H1 (cell line): ENCODE data around the gene TADA3. TPM values are rescaled to one million over a fixed set of nuclear protein-coding genes. Genes with fewer than 3 reads are reported as not detected.
A peak's percentile ranks its signal among the peaks of the same experiment; 100 is the strongest.

Experiments
- ATF2 ChIP-seq: IDR thresholded peaks from 2 replicates; pipeline ENCODE4 v1.6.1; 2012; ENCODE audit warnings: low read length, inconsistent platforms
- CEBPB ChIP-seq: IDR thresholded peaks from 2 replicates; pipeline ENCODE4 v1.6.1; 2012; ENCODE audit warnings: low read depth, low read length
- EP300 ChIP-seq, 2 experiments: IDR thresholded peaks; 1 replicate in 1 of 2; 2 replicates in 1 of 2; pipeline ENCODE4 v1.6.1; 2011 to 2012; ENCODE audit warnings: low read depth in 2 of 2, low read length in 2 of 2, mild to moderate bottlenecking in 2 of 2, borderline replicate concordance in 1 of 2, inconsistent platforms in 1 of 2, moderate library complexity in 1 of 2
- KDM4A ChIP-seq: IDR thresholded peaks from one replicate; pipeline ENCODE4 v1.7.1; 2012; ENCODE audit warnings: low read depth, mild to moderate bottlenecking, moderate library complexity, low read length, inconsistent platforms; ENCODE audit not compliant: severe bottlenecking
- MAFK ChIP-seq: IDR thresholded peaks from 2 replicates; pipeline ENCODE4 v1.6.1; 2012; ENCODE audit warnings: low read depth, mild to moderate bottlenecking, improper control_type of control experiment, low read length
- RAD21 ChIP-seq, 2 experiments: IDR thresholded peaks in 1 of 2; conservative IDR thresholded peaks in 1 of 2; 2 replicates each; pipeline ENCODE4 v1.6.1; 2011; ENCODE audit warnings: low read depth in 2 of 2, low read length in 2 of 2, improper control_type of control experiment in 1 of 2, inconsistent platforms in 1 of 2, mild to moderate bottlenecking in 1 of 2, moderate library complexity in 1 of 2
- TCF12 ChIP-seq: IDR thresholded peaks from 2 replicates; pipeline ENCODE4 v1.6.1; 2011; ENCODE audit warnings: low read depth, mild to moderate bottlenecking, low read length
- polyA plus RNA-seq, 7 experiments: library from polyadenylated mRNA; depleted of rRNA in 3 of 7; stranded (reverse) in 5 of 7; unstranded in 2 of 7; fragments of >200 nt in 5 of 7; fragments of 200-250 nt in 2 of 7; gene quantifications; 1 replicate in 5 of 7; 2 replicates in 1 of 7; 4 replicates in 1 of 7; pipeline versions ENCODE4 v1.2.1 to v1.2.3, GENCODE V29; 2011 to 2013; ENCODE audit warnings: missing spikeins in 2 of 7, mixed read lengths in 2 of 7
- total RNA-seq: library from RNA; stranded (reverse); fragmentation: NEBNext Ultra II Directional; extraction: Animal tissue kit (Norgen Biotek cat#: 25700); gene quantifications from 2 replicates; pipeline ENCODE4 v1.2.1, GENCODE V29; 2021

The TADA3 gene
- total and polyA plus RNA-seq, 2 of the 8 experiments (the other 6 are each of a cell fraction or from before 2014, with no cell fraction given) = 43.4 to 50.3 TPM

GRCh38 chr3:9792405-9793160 is at the start of gene TADA3, which contains the start of gene ARPC4 (continued):
- TF ChIP-seq ATF2 (no peak), CEBPB (no peak), TCF12 (no peak), KDM4A (peak; percentile 58), EP300 (IDR thresholded peaks at IDR 0.05; ENCODE audit: borderline replicate concordance in 1 of 2, low read depth in 2 of 2, low read length in 2 of 2) (peak in 1 of 2 experiments; percentile 97; a peak in 2 of 3 replicates), MAFK (no peak), RAD21 (IDR thresholded peaks at IDR 0.05 in 1 of 2, conservative IDR thresholded peaks at IDR 0.05 in 1 of 2; ENCODE audit: low read depth in 2 of 2, low read length in 2 of 2) (no peak)
